PC-9 (cell line): ENCODE measurements around the gene BRD1. TPM values are rescaled to one million over a fixed set of nuclear protein-coding genes. Genes with fewer than 3 reads are reported as not detected.

Experiments
- BruUV-seq: library from RNA; stranded (reverse); fragments of 400-500 nt; replicated peaks from 2 replicates; lab custom pipeline; 2021; lab: Mats Ljungman, UMichigan
- CTCF ChIA-PET: fragments of 300-600 bp; sonication (Branson Sonifier 250); formaldehyde crosslinking; loops from one replicate; lab custom pipeline; 2022; ENCODE audit warnings: antibody characterized with exemption; lab: Charles Lee
- POLR2A ChIA-PET: fragments of 300-600 bp; sonication (Branson Sonifier 250); formaldehyde crosslinking; loops from one replicate; lab custom pipeline; 2022; ENCODE audit warnings: antibody characterized with exemption; ENCODE audit not compliant: unreplicated experiment; lab: Charles Lee
- DNase-seq, 2 experiments: peaks; one replicate each; pipeline versions ENCODE4 v3.0.0 to v3.0.0-alpha.2; 2015 to 2022; ENCODE audit warnings: mixed read lengths in 1 of 2
- H2AFZ ChIP-seq: fragments of 200-600 bp; sonication (generic); 2 replicates; pipeline ENCODE4 v1.8.1; 2017; ENCODE audit warnings: antibody characterized with exemption
- H3F3A ChIP-seq: fragments of 200-600 bp; sonication (generic); 2 replicates; pipeline ENCODE4 v1.8.1; 2017; ENCODE audit warnings: antibody characterized with exemption, mild to moderate bottlenecking, low read depth; ENCODE audit not compliant: insufficient read depth
- H3K27ac ChIP-seq: fragments of 200-600 bp; sonication (generic); 2 replicates; pipeline ENCODE4 v1.6.1; 2016; ENCODE audit warnings: mixed run types
- H3K27me3 ChIP-seq: fragments of 200-600 bp; sonication (generic); 2 replicates; pipeline ENCODE4 v1.6.1; 2016; ENCODE audit warnings: low read depth, mixed run types; ENCODE audit not compliant: insufficient read depth
- H3K36me3 ChIP-seq: fragments of 200-600 bp; sonication (generic); 2 replicates; pipeline ENCODE4 v1.6.1; 2016; ENCODE audit warnings: low read depth, mixed run types
- H3K4me1 ChIP-seq: fragments of 200-600 bp; sonication (generic); replicated peaks from 2 replicates; pipeline ENCODE4 v1.6.1; 2016; ENCODE audit warnings: mixed run types; ENCODE audit not compliant: insufficient read depth
- H3K4me2 ChIP-seq: fragments of 200-600 bp; sonication (generic); 2 replicates; pipeline ENCODE4 v1.6.1; 2017; ENCODE audit warnings: mixed run types
- H3K4me3 ChIP-seq: fragments of 200-600 bp; sonication (generic); 2 replicates; pipeline ENCODE4 v1.6.1; 2016; ENCODE audit warnings: mixed run types
- H3K79me2 ChIP-seq: fragments of 200-600 bp; sonication (generic); 2 replicates; pipeline ENCODE4 v1.6.1; 2017; ENCODE audit warnings: low read depth, mixed run types
- H3K9me2 ChIP-seq: fragments of 200-600 bp; sonication (generic); 2 replicates; pipeline ENCODE4 v1.8.1; 2017; ENCODE audit warnings: mild to moderate bottlenecking; ENCODE audit not compliant: insufficient read depth
- H3K9me3 ChIP-seq: fragments of 200-600 bp; sonication (generic); 2 replicates; pipeline ENCODE4 v1.8.1; 2016; ENCODE audit warnings: low read depth; ENCODE audit not compliant: insufficient read depth
- H4K20me1 ChIP-seq: fragments of 200-600 bp; sonication (generic); 2 replicates; pipeline ENCODE4 v1.8.1; 2017; ENCODE audit not compliant: insufficient read depth
- EZH2 ChIP-seq: fragments of 200-600 bp; sonication (generic); IDR thresholded peaks from 2 replicates; pipeline ENCODE4 v1.8.0; 2017; ENCODE audit warnings: antibody characterized with exemption, low read depth
- intact Hi-C: fragments of 100-400 bp; cut with micrococcal nuclease; formaldehyde crosslinking; loops from one replicate; pipeline ENCODE4 v1.10.0; 2022; ENCODE audit not compliant: unreplicated experiment
- total RNA-seq: library from RNA; stranded (reverse); gene quantifications from 2 replicates; pipeline ENCODE4 v1.2.3, GENCODE V29; 2021
- TF ChIP-seq, protein P1 (sequence below): fragments of 200-600 bp; sonication (generic); conservative IDR thresholded peaks from 2 replicates; pipeline ENCODE4 v1.6.1; 2017; ENCODE audit warnings: mixed run types, antibody characterized with exemption, mild to moderate bottlenecking, moderate library complexity

Gene BRD1
- total RNA-seq, 1 experiment from 2014 or later, result 28.5 TPM

DNA sequence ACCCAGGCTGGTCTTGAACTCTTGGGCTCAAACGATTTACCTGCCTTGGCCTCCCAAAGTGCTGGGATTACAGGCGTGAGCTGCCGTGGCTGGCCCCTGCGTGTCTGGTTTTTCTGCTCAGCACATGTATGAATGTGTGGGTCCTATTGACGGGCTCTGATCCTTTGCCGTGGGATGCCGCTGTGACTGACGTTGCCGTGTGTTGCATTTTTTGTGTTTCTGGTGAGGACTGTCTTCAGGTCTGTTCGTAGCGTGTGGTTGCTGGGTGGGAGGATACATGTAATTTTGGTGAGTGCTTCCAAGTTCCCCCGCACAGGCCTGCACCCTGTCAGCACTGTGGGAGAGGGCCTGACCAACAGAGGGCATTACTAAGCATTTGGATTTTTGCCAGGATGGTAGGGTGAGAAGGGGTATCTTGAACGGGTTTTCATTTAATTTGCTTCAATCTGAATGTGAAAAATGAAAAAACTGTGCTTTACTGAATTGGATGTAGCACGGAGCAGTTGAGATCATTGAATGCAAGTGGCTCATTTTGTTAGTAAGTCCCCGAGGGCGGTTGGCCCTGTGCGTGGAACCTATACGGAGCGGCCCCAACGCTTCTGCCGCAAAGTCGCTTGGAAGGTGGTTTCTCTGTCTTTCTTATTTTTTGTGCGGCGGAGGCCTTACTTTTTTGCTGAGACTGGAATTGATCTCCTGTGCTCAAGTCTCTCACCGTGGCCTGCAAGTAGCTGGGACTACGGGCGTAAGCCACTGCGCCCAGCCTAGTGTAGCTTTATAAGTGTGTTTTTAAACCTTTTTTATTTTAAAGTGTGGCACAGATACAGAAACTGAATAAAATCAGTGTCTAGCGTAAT lies 34.2 kb upstream of the BRD1 start:
- no peak for DNase-seq
- Histone ChIP-seq H3K27ac (no peak overlapping the region), H3F3A (no peaks in the 10 kb centered on the region; the same call in 1 of the 2 replicates), H3K4me1 (no peaks in the 10 kb centered on the region), H3K27me3 (no peaks in the 10 kb centered on the region), H3K9me2 (no peaks in the 10 kb centered on the region), H3K79me2 (peaks cover 98% of the 10 kb centered on the region), H3K9me3 (peaks cover 14% of the 10 kb centered on the region), H2AFZ (no peak overlapping the region), H3K36me3 (peaks cover 20% of the 10 kb centered on the region), H3K4me2 (no peak overlapping the region), H3K4me3 (no peak overlapping the region), H4K20me1 (peaks cover 55% of the 10 kb centered on the region)
- ChIA-PET CTCF (interaction anchor here (0.5 kb wide), 1 partner anchor 9 kb away, joined by 3 read pairs; no protein-coding TSS in a partner anchor), POLR2A (no interaction called here)
- intact Hi-C loops, result no loop called here
- TF ChIP-seq EZH2, result no peak
- no TSS peak for BruUV-seq

DNA sequence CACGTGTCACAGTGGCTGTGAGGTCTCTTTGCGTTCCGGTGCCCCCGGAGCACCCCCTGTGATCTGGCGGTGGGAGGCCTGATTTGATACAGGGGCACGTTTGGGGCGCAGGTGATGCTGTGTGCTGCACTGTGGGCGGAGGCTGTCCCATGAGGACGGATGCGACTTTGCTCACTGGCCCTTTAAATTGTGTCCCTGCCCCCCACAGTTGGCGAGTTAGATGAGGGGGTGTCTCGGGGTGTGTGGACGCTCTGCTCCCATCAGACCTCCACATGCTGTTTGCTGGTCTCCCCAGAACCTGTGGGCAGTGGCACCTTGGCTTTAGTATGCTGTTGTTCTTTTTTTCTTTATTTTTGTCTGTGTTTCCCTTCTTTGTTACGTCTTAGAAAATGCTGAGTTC lies 31.2 kb upstream of the BRD1 start:
- peaks cover 73% of the 10 kb centered on the region for H4K20me1 ChIP-seq
- H2AFZ ChIP-seq, result no peak overlapping the region
- H3K27me3 ChIP-seq, result no peaks in the 10 kb centered on the region
- peaks cover 96% of the 10 kb centered on the region for H3K79me2 ChIP-seq
- H3K4me2 ChIP-seq, result no peak overlapping the region
- no peak overlapping the region for H3K27ac ChIP-seq
- H3K4me3 ChIP-seq, result no peak overlapping the region
- intact Hi-C loops, result no loop called here
- peaks cover 16% of the 10 kb centered on the region for H3K4me1 ChIP-seq
- H3K9me2 ChIP-seq, result no peaks in the 10 kb centered on the region
- H3K9me3 ChIP-seq, result no peaks in the 10 kb centered on the region
- peaks cover 18% of the 10 kb centered on the region; the same call in 1 of the 2 replicates for H3F3A ChIP-seq
- no TSS peak for BruUV-seq
- CTCF ChIA-PET, result no interaction called here
- POLR2A ChIA-PET, result no interaction called here
- TF ChIP-seq, protein P1, sequence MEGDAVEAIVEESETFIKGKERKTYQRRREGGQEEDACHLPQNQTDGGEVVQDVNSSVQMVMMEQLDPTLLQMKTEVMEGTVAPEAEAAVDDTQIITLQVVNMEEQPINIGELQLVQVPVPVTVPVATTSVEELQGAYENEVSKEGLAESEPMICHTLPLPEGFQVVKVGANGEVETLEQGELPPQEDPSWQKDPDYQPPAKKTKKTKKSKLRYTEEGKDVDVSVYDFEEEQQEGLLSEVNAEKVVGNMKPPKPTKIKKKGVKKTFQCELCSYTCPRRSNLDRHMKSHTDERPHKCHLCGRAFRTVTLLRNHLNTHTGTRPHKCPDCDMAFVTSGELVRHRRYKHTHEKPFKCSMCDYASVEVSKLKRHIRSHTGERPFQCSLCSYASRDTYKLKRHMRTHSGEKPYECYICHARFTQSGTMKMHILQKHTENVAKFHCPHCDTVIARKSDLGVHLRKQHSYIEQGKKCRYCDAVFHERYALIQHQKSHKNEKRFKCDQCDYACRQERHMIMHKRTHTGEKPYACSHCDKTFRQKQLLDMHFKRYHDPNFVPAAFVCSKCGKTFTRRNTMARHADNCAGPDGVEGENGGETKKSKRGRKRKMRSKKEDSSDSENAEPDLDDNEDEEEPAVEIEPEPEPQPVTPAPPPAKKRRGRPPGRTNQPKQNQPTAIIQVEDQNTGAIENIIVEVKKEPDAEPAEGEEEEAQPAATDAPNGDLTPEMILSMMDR, result no peak
- no peak for TF ChIP-seq EZH2
- no peaks in the 10 kb centered on the region for H3K36me3 ChIP-seq
- DNase-seq, result no peak

DNA sequence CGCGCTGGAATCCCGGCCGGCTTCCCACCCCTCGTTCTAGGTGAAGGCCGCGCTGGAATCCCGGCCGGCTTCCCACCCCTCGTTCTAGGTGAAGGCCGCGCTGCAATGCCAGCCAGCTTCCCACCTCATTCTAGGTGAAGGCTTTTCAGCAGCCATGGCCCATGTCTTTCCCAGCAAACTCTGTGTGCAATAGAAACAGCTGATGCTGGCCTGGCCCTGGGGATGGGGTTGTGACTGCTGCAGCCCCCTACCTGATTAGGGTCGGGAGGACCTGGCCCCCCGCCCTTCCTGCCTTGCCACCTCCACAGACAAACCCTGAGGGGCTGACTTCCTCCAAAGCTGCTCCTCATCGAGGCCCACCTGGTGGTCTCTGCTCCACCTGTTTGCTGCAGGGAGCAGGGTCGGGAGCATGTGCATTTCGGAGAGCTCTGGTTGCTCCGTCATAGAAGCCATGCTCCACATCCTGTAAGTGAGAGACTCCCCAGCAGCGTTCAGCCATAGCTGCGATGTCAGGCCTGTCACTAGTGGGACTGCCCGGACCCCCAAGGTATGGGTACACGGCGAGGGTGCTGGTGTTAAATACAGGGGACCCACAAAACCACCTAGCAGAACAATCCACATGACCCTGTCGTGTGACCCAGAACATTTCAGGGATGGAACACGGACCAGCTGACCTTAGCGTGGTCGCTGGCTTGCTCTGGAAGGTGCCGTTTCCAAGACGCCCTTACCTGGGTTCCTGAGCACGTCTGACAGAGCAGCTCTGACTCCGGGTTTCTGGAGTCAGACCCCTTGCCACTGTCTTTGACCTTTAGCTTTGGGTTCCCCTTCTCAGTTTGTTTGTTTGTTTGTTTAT lies 29.3 kb upstream of the BRD1 start:
- no peak overlapping the region for H2AFZ ChIP-seq
- peaks cover 78% of the 10 kb centered on the region for H3K79me2 ChIP-seq
- H3K4me3 ChIP-seq, result no peak overlapping the region
- H3K9me2 ChIP-seq, result no peaks in the 10 kb centered on the region
- POLR2A ChIA-PET, result no interaction called here
- no peak overlapping the region for H3K4me2 ChIP-seq
- intact Hi-C loops, result no loop called here
- H3K9me3 ChIP-seq, result no peaks in the 10 kb centered on the region
- CTCF ChIA-PET, result no interaction called here
- H3K36me3 ChIP-seq, result no peaks in the 10 kb centered on the region
- BruUV-seq, result no TSS peak
- H3K27ac ChIP-seq, result no peak overlapping the region
- DNase-seq, result no peak
- H3K4me1 ChIP-seq, result peaks cover 21% of the 10 kb centered on the region
- H4K20me1 ChIP-seq, result peaks cover 63% of the 10 kb centered on the region
- H3K27me3 ChIP-seq, result no peaks in the 10 kb centered on the region
- peaks cover 29% of the 10 kb centered on the region; the same call in 1 of the 2 replicates for H3F3A ChIP-seq
- TF ChIP-seq EZH2, result no peak
- TF ChIP-seq, protein P1, result no peak
